Liver (tissue), 3 donors: Measurements from ENCODE around the gene SLC19A2.

Experiments used
- ATF3 ChIP-seq: IDR thresholded peaks from 2 replicates; pipeline ENCODE4 v1.6.1; 2016; ENCODE audit warnings: antibody characterized with exemption
- CTCF ChIP-seq: fragments of 150-350 bp; IDR thresholded peaks from 2 replicates; pipeline ENCODE4 v1.5.1; 2017; ENCODE audit warnings: improper control_type of control experiment, low read depth, low read length; ENCODE audit not compliant: missing input control
- GABPA ChIP-seq, 2 donors: IDR thresholded peaks in 1 of 2; conservative IDR thresholded peaks in 1 of 2; 2 replicates each; pipeline ENCODE4 v1.6.1; 2016; ENCODE audit warnings: antibody characterized with exemption in 2 of 2, mild to moderate bottlenecking in 1 of 2, moderate library complexity in 1 of 2
- HNF4A ChIP-seq, 2 donors: conservative IDR thresholded peaks; 2 replicates each; pipeline ENCODE4 v1.6.1; 2016; ENCODE audit warnings: antibody characterized with exemption in 2 of 2, mild to moderate bottlenecking in 2 of 2
- RAD21 ChIP-seq, 2 donors: IDR thresholded peaks; 2 replicates each; pipeline ENCODE4 v1.6.1; 2016; ENCODE audit warnings: antibody characterized with exemption in 2 of 2, mild to moderate bottlenecking in 2 of 2
- YY1 ChIP-seq: IDR thresholded peaks from 2 replicates; pipeline ENCODE4 v1.6.1; 2016; ENCODE audit warnings: antibody characterized with exemption, mild to moderate bottlenecking
- donor health status: healthy.
- donor health status: healthy.

GRCh38 chr1:169421309-169421708 is 64.4 kb downstream of the SLC19A2 start:
- TF ChIP-seq ATF3 (no peak), CTCF (no peak), YY1 (no peak), GABPA (IDR thresholded peaks at IDR 0.05 in 1 of 2, conservative IDR thresholded peaks at IDR 0.05 in 1 of 2) (no peak), RAD21 (IDR thresholded peaks at IDR 0.05) (no peak), HNF4A (conservative IDR thresholded peaks at IDR 0.05) (no peak)
